KOPT-K1 (cell line): ENCODE data around the gene XXYLT1.

ENCODE experiments used
- H3K27ac ChIP-seq: fragments of 200-600 bp; sonication (generic); 2 replicates; pipeline ENCODE4 v1.5.1; 2016; ENCODE audit warnings: antibody characterized with exemption, mild to moderate bottlenecking, low read depth, low read length; ENCODE audit not compliant: poor library complexity, severe bottlenecking
- H3K36me3 ChIP-seq: fragments of 200-600 bp; sonication (generic); 2 replicates; pipeline ENCODE4 v1.5.1; 2017; ENCODE audit warnings: antibody characterized with exemption, mild to moderate bottlenecking, low read length, moderate library complexity; ENCODE audit not compliant: insufficient read depth
- H3K9me3 ChIP-seq: fragments of 200-600 bp; sonication (generic); 2 replicates; pipeline ENCODE4 v1.5.1; 2017; ENCODE audit warnings: antibody characterized with exemption, low read length, mild to moderate bottlenecking; ENCODE audit not compliant: insufficient read depth, poor library complexity, severe bottlenecking

Gene XXYLT1

DNA sequence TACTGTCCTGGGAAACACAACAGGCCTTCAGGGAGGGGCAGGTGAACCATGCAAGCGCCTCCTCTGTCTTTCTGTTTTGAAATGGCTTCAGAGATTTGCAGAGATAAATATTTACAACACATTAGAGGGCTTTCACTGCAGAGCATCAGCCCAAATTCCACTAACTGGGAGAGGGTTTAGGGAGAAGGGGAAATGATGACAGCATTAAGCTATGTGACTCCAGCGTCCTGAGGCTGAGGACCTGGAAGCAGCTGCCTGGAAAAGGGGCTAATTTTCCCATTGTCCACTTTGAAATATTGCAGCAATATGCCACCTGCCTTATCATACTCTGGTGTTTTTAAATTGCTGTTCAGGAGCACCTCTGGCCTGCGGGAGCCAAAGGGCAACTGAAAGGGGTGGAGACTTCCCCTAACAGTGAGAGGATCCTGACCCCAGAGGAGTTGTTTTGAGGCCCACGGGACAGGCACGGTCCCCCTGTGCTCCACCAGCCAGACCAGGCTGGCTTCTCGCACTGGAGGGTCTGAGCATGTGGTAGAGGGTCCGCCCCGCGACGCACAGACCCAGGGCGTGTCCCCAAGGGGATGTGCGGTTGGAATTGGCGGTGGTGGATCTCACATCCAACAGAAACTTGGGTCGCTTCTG, 110.6 kb downstream of the XXYLT1 start:
- no peaks in the 10 kb centered on the region for H3K9me3 ChIP-seq
- no peaks in the 10 kb centered on the region for H3K36me3 ChIP-seq
- H3K27ac ChIP-seq = no peak overlapping the region

DNA sequence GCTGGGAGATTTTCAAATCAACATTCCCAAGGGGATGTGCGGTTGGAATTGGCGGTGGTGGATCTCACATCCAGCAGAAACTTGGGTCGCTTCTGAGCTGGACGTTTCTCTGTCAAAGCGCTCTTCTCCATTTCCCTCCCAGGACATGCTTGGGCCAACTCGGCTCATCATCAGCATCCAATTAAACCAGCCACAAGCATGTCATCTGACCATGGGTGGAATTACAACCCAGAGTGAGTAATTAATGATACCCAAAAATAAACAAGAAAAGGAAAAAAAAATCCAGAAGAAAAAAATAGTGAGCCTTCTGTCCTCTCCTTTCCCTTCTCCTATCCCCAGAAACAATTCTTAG, 111.2 kb downstream of the XXYLT1 start:
- Histone ChIP-seq H3K9me3 (no peaks in the 10 kb centered on the region), H3K36me3 (no peaks in the 10 kb centered on the region), H3K27ac (no peak overlapping the region)

DNA sequence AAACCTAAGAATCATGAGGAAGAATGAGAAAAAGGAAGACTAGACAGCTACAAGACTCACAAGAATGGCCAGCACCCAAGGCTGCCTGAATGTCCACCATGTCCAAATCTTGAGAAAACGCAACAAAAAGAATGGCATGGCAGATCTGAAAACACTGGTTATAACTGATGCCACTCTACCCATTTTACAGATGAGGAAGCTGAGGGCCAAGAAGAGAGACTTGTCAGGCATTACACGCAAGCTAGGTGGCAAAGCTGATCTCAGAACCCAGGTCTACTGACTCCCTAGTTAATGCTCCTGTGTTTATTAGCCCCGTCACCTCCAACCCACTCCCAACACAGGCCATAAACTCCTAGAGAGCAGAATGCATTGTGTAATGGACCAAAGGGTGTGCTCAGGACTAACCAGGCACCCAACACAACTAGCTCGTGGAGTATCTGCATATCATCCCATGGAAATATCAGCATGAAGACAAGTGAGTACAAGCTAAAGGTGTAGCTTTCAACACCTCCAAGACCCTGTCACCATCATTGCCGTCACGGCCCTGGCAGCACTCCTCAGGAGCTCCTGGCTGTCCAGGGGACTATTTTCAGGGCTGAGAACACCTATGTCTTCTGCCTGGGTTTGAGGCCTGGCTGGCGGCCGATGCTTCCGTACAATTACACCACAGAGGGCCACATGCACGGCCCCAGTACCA, 111.7 kb downstream of the XXYLT1 start:
- H3K27ac ChIP-seq = no peak overlapping the region
- H3K36me3 ChIP-seq = no peaks in the 10 kb centered on the region
- no peaks in the 10 kb centered on the region for H3K9me3 ChIP-seq

- Histone ChIP-seq H3K9me3 (no peaks in the 10 kb centered on the region), H3K27ac (no peak overlapping the region)
Measured at GRCh38 chr3:195156286-195156890, 114.6 kb downstream of the XXYLT1 start.

GRCh38 chr3:195155570-195156241, 115.3 kb downstream of the XXYLT1 start:
- Histone ChIP-seq H3K9me3 (no peaks in the 10 kb centered on the region), H3K36me3 (no peaks in the 10 kb centered on the region), H3K27ac (peak overlapping the region; percentile 46)

More at GRCh38 chr3:195156286-195156890, 114.6 kb downstream of the XXYLT1 start:
- no peaks in the 10 kb centered on the region for H3K36me3 ChIP-seq

DNA sequence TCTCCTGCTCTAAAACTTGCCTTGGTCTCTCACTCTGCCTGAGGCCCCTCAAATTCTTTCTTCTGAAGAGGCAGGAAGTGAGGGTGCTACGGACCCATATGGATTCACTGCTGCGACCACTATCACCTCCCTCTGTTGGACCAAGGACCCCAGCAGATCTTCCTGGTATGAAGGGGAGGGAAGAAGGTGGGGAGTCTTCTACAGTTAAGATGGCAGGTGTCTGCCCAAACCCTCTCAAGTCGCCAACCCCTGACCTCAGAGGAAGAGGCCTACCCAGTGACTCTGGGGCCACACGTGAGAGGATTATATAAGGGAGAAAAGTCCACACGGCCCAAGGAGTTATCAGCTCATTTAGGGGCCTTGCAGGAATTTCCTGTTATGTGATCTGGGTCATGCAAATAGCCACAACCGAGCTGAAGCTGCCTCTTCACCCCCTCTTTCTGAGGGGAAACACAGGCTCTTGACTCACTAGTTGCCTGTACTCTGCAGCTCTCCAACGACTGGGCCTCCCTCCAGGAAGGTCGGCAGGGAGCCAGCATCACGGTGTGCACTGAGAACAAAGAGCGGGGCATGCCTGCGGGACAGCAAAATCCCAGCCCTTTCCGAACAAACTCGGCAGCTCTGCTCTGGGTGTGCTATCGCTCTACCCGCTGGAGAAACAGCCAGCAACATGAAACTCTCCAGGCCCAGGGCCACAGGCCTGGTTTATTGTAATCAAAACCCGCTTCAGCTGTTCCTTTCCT, 116.0 kb downstream of the XXYLT1 start:
- H3K9me3 ChIP-seq = no peaks in the 10 kb centered on the region
- H3K27ac ChIP-seq = peak overlapping the region; percentile 46

DNA sequence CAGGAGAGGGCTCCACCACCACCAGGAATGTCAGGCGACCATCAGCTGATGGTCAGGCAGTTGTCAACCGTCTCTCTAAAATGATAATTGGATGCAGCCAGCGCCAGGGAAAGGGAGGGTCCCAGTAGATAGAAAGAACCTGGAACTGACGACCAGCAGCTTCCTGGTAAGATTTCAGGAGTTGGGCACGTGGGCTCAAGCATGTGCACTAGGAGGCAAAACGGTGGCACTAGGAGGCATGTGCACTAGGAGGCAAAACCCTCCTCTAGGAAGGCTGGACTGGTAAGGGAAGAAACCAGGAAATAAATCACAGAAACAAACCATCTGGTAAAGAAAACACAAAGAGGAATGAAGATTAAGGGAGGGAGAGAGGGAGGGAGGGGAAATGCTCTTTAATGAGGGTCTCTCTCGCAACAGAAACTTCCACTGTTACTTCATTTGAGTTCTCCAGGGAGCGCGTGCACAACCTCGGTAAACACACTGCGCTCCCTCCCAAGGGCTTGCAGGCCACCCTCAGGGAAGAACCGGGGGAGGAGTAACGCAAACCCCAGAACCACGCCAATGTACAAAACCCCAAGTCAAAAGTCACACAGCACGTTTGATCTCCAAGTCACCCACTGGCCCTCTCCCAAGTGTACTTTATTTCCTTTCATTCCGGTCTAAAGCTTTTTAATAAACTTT, 116.7 kb downstream of the XXYLT1 start:
- Histone ChIP-seq H3K36me3 (no peaks in the 10 kb centered on the region), H3K27ac (peak overlapping the region; percentile 46), H3K9me3 (no peaks in the 10 kb centered on the region)

More for the DNA sequence above, 116.0 kb downstream of the XXYLT1 start:
- no peaks in the 10 kb centered on the region for H3K36me3 ChIP-seq

GRCh38 chr3:195153653-195154052, 117.3 kb downstream of the XXYLT1 start:
- no peaks in the 10 kb centered on the region for H3K36me3 ChIP-seq
- H3K9me3 ChIP-seq = no peaks in the 10 kb centered on the region
- no peak overlapping the region for H3K27ac ChIP-seq

- no peaks in the 10 kb centered on the region for H3K9me3 ChIP-seq
- no peak overlapping the region for H3K27ac ChIP-seq
- H3K36me3 ChIP-seq = no peaks in the 10 kb centered on the region
Measured at GRCh38 chr3:195153130-195153529, 117.8 kb downstream of the XXYLT1 start.

DNA sequence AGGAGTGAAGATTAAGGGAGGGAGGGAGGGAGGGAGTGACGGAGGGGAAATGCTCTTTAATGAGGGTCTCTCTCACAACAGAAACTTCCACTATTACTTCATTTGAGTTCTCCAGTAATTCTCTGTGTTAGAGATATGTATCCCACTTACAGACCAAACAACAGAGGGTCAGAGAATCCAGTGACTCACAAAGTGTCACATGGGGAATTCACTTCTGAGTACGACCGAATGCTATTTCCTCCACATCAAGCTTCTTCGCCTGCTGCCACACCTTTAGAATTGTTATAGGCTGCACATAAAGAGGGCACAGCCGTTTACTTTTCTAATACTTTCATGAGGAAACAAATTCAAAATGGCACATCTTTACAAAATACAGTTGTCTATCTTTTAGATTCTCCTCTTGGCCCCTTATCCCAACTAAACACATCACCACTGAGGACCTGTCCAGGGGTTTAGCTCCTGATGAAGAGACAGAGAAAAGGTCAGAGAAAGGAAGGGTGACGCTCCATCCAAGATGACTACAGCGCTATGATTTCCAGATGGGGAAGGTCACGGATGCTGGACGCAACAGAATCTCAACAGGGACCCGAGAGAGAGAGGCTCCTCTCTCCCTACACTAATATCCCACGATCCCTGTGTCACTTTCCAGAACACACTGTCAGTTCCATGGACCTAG, 119.0 kb downstream of the XXYLT1 start:
- no peaks in the 10 kb centered on the region for H3K36me3 ChIP-seq
- no peaks in the 10 kb centered on the region for H3K9me3 ChIP-seq
- H3K27ac ChIP-seq = no peak overlapping the region

DNA sequence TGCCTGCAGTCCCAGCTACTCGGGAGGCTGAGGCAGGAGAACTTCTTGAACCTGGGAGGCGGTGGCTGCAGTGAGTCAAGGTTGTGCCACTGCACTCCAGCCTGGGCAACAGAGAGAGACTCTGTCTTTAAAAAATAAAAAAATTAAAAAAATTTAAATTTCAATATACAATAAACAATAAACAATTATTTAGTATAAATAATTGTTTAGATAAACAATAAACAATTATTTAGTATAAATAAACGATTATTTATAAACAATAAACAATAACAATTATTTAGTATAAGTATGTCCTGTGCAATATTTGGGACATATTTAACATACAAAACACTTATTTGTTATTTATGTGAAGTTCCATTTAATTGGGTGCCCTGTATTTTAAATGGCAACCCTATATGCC, 119.6 kb downstream of the XXYLT1 start:
- Histone ChIP-seq H3K36me3 (no peaks in the 10 kb centered on the region), H3K9me3 (no peaks in the 10 kb centered on the region), H3K27ac (no peak overlapping the region)

DNA sequence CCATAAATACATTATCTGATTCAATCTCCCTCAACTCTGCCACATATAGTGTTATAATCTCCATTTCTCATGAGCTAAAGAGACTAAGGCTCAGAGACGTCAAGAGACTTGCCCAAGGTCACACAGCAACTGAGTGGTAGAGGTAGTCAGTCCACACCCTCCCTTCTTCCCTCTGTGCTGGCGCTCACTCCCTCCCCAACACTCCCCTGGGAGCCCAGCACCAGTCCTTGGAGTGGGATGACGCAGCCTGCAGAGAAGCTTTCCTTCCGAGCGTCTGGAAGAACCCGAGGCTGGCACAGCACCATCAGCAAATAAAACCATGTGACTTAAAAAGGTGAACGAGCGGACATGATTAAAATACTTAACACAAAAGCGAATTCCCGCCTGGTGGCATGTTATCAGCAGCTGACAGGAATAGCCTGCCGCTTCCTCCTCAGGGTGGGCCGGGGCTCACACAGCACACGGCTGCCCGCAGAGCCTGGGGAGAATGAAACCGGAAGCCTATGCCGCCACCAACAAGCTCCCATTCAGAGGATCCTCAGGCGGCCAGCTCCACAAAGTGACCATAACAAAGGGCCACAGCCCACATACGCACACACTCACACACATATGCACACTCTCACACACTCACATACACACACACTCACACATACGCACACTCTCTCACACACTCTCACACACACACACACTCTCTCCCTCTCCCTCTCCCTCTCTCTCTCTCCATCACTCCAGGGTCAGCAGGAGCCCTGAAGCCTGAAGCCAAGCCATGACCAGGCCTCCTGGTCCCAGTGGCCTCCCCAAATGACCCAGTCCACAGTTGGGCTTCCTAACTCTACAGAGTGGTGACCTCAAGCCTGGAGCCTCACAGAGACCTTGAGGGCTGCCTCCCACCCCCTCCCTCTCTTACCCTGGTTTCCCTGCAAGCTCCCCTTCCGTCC, 120.5 kb downstream of the XXYLT1 start:
- no peak overlapping the region for H3K27ac ChIP-seq
- no peaks in the 10 kb centered on the region for H3K36me3 ChIP-seq
- H3K9me3 ChIP-seq = no peaks in the 10 kb centered on the region

DNA sequence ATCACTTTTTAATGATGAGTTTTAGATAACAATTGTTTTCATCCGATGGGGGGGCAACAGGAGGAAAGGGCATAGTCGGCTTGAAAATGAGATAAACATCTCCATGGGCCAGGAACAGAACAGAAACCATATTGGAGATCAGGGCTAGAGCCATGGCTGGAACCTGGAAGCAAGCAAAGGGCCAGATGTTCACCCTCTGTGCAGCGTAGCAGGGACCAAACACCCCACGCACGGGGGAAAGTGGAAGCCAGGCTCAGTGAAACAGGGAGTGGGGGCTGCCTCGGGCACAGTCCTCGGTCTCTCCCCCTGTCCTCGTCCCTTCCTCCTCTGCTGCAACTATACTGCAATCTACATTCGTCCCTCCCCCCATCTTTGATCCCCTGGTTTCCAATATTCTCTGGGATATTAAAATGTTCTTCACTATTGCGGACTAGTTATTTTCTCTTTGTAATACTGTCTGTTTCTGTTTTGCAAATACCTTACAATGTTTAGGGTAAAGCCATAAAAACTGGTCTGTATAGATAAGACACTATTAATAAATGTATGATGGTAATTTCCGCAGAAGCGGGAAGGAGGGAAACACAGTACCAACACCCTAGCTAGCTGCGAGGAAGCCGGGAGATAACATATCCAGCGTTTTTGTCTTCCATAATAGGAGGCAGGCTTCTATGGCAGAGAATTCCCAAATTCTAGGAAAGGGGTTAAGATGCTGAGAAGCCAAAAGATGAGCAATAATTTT, 121.5 kb downstream of the XXYLT1 start:
- Histone ChIP-seq H3K9me3 (no peaks in the 10 kb centered on the region), H3K36me3 (no peaks in the 10 kb centered on the region), H3K27ac (no peak overlapping the region)
